22Rv1 (cell line): ENCODE results near the gene HNRNPA2B1.

Experiments
- CTCF ChIP-seq: fragments of 450-650 bp; IDR thresholded peaks from 2 replicates; pipeline ENCODE4 v1.5.1; 2017; ENCODE audit warnings: mild to moderate bottlenecking
- ZFX ChIP-seq: fragments of 450-650 bp; IDR thresholded peaks from 2 replicates; pipeline ENCODE4 v1.6.1; 2017; ENCODE audit warnings: antibody characterized with exemption, borderline replicate concordance

- TF ChIP-seq CTCF (no peak), ZFX (no peak)
These were observed 39.6 kb downstream of the HNRNPA2B1 start for GRCh38 chr7:26160896-26161295.
